Hematopoietic multipotent progenitor cell treated with erythropoietin and hydrocortisone succinate and interleukin-3 and kit ligand, for 4 days (in vitro differentiated cells): Measurements from ENCODE around the gene PCDH12.
A peak's percentile ranks its signal among the peaks of the same experiment; 100 is the strongest.
"Not testable (repeated sequence)": the region's sequence is repeated elsewhere in the genome, so short reads cannot be mapped to it uniquely, and the experiment has no call there.

ENCODE experiments used
- DNase-seq: peaks from one replicate; pipeline ENCODE4 v3.0.0-alpha.2; 2015

The PCDH12 gene

GRCh38 chr5:141935538-141935937 lies 22.5 kb downstream of the PCDH12 start:
- DNase-seq, result no peak

- peak; percentile 52 for DNase-seq
These were observed 23.7 kb downstream of the PCDH12 start for GRCh38 chr5:141934099-141934844.

GRCh38 chr5:141933151-141933550 lies 24.9 kb downstream of the PCDH12 start:
- no peak for DNase-seq

GRCh38 chr5:141931694-141932093 lies 26.3 kb downstream of the PCDH12 start:
- no peak for DNase-seq

GRCh38 chr5:141929398-141930058 lies 28.5 kb downstream of the PCDH12 start:
- DNase-seq, result no peak

DNA sequence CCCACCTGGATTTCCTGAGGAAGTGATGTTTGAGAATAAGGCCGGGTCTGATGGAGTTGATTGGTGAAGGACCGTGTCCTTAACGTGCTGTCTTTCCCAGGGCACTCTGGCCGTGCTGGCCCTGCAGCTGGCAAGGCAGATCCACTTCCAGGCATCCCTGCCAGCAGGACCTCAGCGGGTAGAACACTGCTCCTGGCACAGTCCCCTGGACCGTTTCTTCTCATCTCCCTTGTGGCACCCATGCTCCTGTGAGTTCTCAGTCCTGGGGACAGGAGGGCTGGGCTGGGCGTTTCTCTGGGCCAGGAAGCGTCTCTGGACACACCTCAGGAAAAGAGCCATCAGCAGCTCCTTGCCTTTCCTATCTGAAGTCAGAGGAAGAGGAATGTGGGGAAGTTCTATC lies 30.0 kb downstream of the PCDH12 start:
- DNase-seq, result no peak

DNA sequence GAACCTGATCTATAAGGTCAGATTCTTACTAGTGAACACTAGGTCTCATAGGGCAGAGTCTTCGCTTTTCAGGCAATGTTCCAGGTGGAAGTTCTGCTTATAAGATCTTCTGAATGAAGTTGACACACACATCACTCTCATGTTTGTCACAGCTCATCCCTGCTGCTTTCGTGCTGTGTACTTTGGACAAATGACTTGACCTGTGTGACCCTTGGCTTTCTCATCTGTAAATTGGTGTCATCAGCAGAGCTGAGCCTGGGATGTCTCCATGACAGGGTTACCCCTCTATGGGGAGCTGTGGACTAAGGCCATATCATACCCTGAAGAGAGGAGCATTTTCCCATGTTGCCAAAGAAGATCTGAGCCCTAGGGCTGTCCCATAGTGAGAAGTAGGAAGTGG lies 31.6 kb downstream of the PCDH12 start:
- no peak for DNase-seq

GRCh38 chr5:141923448-141924313 lies 34.3 kb downstream of the PCDH12 start, which contains the start of gene DELE1:
Gene DELE1 (plus strand): TSS chr5:141923871. CDS start chr5:141923942, 71 bp downstream.
- peak; percentile 98 for DNase-seq

- not testable (repeated sequence) for DNase-seq
These were observed 35.1 kb downstream of the PCDH12 start for GRCh38 chr5:141922827-141923447.

DNA sequence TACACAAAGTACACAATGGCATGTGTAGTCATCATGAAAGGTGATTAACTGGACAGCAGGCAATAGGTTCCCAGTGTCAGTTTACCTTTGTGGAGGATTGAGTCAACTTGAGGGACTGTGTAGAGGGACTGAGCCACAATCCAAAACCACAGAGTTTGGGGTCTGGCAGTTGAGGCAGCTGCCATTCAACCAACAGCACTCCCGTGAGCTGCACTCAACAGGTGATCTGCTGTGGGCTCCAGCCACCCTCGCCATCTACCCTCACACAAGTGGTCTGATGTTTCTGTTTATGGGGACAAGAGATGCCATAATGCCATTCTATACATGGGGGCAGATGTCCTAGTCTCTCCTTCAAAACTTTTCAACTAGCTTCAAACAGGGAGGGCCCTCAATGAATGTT lies 37.2 kb downstream of the PCDH12 start:
- DNase-seq, result no peak

DNA sequence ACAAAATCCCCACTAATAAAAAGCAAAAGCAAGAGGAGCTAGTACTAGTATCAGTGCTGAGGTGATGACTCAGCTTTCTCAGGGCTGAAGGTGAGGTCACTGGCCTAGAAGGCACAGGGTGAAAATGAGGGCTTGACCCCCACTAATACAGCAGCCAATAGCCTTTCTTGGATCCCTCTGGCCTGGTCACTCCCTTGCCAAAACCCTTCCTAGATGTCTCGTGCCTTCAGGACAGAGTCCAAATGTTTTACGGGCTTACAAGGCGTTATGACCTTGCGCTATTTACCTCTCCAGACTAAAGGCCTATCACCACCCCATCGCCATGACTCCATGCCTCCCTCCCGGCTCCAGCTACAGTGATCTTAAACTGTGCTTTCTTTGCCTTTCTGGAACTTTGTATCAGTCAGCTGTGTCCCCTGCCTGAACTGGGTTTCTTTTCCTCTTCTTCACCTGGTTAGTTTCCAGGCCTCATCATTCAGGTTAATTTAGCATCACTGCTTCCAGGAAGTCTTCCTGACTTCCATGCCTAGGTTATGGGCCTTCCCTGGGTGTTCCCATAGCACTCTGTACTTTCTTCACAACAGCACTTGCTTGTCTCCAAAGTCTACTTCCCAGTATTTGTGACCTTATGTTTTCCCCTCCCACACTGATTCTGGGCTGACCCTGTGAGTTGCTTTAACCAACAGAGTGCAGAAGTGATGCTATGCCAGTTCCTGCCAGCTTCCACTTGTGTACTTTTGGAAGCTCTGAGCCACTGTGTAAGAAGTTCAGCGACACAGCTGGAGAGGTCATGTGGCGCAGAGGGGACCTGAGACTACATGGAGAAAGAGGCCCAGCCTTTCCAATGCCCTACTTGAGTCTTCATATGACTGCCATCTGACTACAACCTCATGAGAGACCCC lies 38.5 kb downstream of the PCDH12 start:
- no peak for DNase-seq

DNA sequence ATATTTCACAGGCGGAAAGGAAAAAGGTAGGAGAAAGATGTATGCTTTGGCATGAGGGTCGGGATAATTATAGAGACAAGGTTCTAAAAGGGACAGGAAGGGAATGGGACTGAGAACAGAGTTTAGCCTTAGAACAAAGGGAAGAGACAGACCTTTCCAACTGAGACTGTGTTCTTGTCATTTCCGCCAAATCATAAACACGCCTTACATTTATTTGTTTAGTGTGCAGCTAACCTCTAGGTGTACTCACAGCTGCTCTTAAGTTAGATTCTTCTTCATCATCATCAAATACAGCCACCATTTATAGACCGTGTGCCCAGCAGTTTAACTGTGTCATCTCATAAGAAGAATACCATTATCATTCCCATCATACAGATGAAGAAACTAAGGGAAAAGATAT lies 40.2 kb downstream of the PCDH12 start:
- no peak for DNase-seq

DNA sequence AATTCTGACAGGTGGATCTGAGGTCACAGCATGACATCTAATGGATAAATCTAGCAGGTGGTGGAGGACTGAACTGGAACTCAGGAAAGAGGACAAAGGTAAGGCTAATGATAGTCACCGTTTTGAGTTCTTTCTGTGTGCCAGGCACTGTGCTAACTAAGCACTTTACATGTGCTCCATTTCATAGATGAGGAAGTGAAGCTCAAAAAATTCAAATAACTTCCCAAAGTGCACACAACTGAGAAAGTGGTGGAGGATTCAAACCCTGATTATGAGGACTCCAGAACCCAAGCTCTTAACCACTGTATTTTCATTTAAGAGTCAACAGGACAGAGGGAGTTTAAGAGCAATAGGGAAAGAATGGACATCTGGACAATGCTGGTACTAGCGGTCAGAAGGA lies 41.5 kb downstream of the PCDH12 start:
- DNase-seq, result no peak

GRCh38 chr5:141915881-141916336 lies 42.1 kb downstream of the PCDH12 start:
- DNase-seq, result no peak

DNA sequence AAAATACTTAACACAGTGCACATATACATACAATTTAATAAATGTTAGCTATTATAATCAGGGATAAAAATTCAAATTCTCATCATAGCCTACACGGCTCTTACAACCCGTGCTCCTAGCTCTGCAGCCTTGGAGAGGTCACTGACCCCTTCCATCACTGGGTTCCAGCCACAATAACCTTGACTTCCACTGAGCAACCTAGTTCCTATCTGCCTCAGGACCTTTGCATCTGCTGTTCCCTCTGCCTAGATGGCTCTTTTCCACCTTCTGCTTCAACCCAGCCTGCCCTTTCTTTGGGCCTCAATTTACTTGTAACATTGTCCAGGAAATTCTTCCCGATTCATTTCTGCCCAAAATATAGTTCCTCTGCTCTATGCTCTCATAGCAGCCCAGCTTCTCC lies 43.2 kb downstream of the PCDH12 start:
- DNase-seq, result no peak

GRCh38 chr5:141914199-141914743 lies 43.7 kb downstream of the PCDH12 start:
- DNase-seq, result peak; percentile 67

GRCh38 chr5:141913560-141914198 lies 44.3 kb downstream of the PCDH12 start:
- no peak for DNase-seq

DNA sequence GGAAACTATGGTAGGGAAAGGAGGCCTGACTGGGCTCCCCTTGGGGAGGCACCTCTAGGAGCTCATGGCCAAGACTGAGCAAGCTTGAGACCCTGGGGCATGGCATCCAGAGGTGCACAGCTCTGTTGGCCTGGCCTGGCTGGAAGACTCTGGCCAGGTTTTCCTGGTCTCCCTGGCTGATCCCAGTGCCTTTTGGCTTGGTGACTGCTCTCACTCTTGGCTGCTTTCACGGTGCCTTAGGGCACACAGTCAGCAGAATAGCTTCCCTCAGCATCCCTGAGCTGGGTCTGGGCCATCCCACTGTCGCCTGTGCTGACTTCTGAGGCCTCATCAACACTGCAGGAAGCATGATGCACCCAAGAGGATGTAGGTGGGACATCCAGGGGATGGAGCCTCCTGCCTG lies 47.7 kb downstream of the PCDH12 start:
- DNase-seq, result no peak

GRCh38 chr5:141909212-141909611 lies 48.8 kb downstream of the PCDH12 start:
- no peak for DNase-seq

DNA sequence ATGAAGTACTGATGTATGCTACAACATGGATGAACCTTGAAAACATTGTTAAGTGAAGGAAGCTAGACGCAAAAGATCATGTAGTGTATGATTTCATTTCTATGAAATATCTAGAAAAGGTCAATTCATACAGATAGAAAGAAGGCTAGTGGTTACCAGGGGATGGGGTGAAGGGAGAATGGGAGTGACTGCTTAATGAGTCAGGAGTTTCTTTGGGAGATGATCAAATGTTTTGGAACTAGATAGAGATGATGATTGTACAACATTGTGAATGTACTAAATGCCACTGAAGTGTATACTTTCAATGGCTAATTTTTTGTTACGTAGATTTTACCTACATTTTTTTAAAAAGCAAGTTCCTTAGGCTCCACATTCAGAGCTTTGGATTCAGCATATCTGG lies 49.2 kb downstream of the PCDH12 start:
- DNase-seq, result no peak

- no peak for DNase-seq
These were observed 51.0 kb downstream of the PCDH12 start for GRCh38 chr5:141906972-141907371.
